Stimulated activated CD4-positive, alpha-beta T cell treated with anti-CD3 and anti-CD28 coated beads, Interleukin-4, amount 100 ng/mL, for 48 hours (primary cell): ENCODE data around the gene NR2F2.
"Not testable (repeated sequence)": the region's sequence is repeated elsewhere in the genome, so short reads cannot be mapped to it uniquely, and the experiment has no call there.

ENCODE experiments used
- DNase-seq, 2 donors: peaks; one replicate each; pipeline ENCODE4 v3.0.0-alpha.2; 2020; ENCODE audit warnings: low read depth in 2 of 2

NR2F2 gene

GRCh38 chr15:96367311-96368200, 37.1 kb downstream of the NR2F2 start:
- no peak for DNase-seq

- no peak for DNase-seq
Observed at GRCh38 chr15:96369351-96369750, 38.9 kb downstream of the NR2F2 start.

- no peak for DNase-seq
Observed at GRCh38 chr15:96369825-96370621, 39.5 kb downstream of the NR2F2 start.

- no peak for DNase-seq
Observed at GRCh38 chr15:96372554-96372953, 42.1 kb downstream of the NR2F2 start.

- no peak for DNase-seq
Observed at GRCh38 chr15:96374499-96374898, 44.0 kb downstream of the NR2F2 start.

GRCh38 chr15:96379592-96379991, 49.1 kb downstream of the NR2F2 start:
- not testable (repeated sequence) for DNase-seq

GRCh38 chr15:96381463-96381862, 51.0 kb downstream of the NR2F2 start:
- no peak for DNase-seq

- DNase-seq = no peak
Observed at GRCh38 chr15:96385195-96385594, 54.7 kb downstream of the NR2F2 start.

- no peak for DNase-seq
Observed at GRCh38 chr15:96388673-96389072, 58.2 kb downstream of the NR2F2 start.
